ENCODE measurements around the gene SLC37A2. TPM values are rescaled to one million over a fixed set of nuclear protein-coding genes. Genes with fewer than 3 reads are reported as not detected.

The SLC37A2 gene
- total RNA-seq, 1 experiment from 2014 or later, result 2.2 TPM

DNA sequence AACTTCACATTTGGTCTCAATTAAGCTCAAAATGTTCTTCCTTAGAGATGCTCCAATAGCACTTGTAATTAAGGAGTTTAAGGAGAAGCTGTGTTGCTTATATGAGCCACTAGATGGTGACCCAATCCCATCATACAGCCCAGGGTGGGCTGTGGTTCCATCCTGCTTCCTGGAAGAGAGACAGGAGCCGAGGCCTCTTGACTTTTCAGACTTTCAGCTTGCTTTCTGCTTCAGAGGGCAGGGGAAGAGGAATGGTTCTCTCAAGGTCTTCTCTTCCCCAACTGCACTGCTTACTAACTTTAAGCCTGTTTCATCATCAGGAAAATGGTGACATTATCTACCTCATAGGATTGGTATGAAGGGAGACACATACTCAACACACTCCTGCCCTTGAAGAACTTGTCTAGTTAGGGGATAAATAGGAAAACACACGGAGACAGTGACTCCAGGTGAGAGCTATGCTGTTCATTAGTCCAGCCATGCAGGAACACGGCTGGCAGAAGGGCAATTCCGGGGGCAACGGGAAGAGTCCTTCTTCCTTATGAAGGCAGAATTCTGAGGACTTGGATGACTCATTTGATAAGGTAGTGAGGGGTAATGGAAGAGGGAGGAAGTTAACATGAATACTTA lies 28.3 kb downstream of the SLC37A2 start:
- DNase-seq (ENCODE audit: low spot score), result peak; percentile 58
- Mint-ChIP-seq H3K9me3 (no peaks in the 10 kb centered on the region), H3K27me3 (ENCODE audit: low read depth) (no peaks in the 10 kb centered on the region), H3K36me3 (peaks cover 2% of the 10 kb centered on the region; the same call in 1 of the 2 replicates), H3K27ac (peak overlapping the region; percentile 64), H3K4me3 (no peak overlapping the region), H3K4me1 (peaks cover 25% of the 10 kb centered on the region)
- ChIA-PET CTCF (interaction anchor here (0.5 to 5.3 kb wide), 75 partner anchors 9 to 478 kb away, joined by 3 to 128 read pairs (median 5); partner anchors contain the start of genes CCDC15, EI24, PKNOX2 and SLC37A2), POLR2A (interaction anchor here (0.8 to 1.1 kb wide), 5 partner anchors 13 to 335 kb away, joined by 3 read pairs; partner anchors contain the start of gene TMEM218)
- TF ChIP-seq, protein P1, sequence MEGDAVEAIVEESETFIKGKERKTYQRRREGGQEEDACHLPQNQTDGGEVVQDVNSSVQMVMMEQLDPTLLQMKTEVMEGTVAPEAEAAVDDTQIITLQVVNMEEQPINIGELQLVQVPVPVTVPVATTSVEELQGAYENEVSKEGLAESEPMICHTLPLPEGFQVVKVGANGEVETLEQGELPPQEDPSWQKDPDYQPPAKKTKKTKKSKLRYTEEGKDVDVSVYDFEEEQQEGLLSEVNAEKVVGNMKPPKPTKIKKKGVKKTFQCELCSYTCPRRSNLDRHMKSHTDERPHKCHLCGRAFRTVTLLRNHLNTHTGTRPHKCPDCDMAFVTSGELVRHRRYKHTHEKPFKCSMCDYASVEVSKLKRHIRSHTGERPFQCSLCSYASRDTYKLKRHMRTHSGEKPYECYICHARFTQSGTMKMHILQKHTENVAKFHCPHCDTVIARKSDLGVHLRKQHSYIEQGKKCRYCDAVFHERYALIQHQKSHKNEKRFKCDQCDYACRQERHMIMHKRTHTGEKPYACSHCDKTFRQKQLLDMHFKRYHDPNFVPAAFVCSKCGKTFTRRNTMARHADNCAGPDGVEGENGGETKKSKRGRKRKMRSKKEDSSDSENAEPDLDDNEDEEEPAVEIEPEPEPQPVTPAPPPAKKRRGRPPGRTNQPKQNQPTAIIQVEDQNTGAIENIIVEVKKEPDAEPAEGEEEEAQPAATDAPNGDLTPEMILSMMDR (IDR thresholded peaks at IDR 0.05), result peak; percentile 25; the same call in 1 of the 2 replicates
- TF ChIP-seq, protein P2, sequence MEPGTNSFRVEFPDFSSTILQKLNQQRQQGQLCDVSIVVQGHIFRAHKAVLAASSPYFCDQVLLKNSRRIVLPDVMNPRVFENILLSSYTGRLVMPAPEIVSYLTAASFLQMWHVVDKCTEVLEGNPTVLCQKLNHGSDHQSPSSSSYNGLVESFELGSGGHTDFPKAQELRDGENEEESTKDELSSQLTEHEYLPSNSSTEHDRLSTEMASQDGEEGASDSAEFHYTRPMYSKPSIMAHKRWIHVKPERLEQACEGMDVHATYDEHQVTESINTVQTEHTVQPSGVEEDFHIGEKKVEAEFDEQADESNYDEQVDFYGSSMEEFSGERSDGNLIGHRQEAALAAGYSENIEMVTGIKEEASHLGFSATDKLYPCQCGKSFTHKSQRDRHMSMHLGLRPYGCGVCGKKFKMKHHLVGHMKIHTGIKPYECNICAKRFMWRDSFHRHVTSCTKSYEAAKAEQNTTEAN (CRISPR knock-in tag; IDR thresholded peaks at IDR 0.05), result no peak
- no peak for TF ChIP-seq PREB (CRISPR knock-in tag; IDR thresholded peaks at IDR 0.05; ENCODE audit: borderline replicate concordance)
- TF ChIP-seq ZNF425 (CRISPR knock-in tag; conservative IDR thresholded peaks at IDR 0.05), result no peak
- TF ChIP-seq TEAD1 (CRISPR knock-in tag; IDR thresholded peaks at IDR 0.05), result no peak
- ATAC-seq, result peak; percentile 95

- Mint-ChIP-seq H3K27me3 (ENCODE audit: low read depth) (no peaks in the 10 kb centered on the region), H3K9me3 (no peaks in the 10 kb centered on the region), H3K27ac (no peak overlapping the region), H3K4me3 (no peak overlapping the region), H3K36me3 (peaks cover 6% of the 10 kb centered on the region; the same call in 1 of the 2 replicates), H3K4me1 (peaks cover 25% of the 10 kb centered on the region)
- TF ChIP-seq ZNF219 (CRISPR knock-in tag; IDR thresholded peaks at IDR 0.05; ENCODE audit: borderline replicate concordance), result no peak
- TF ChIP-seq FOXJ3 (CRISPR knock-in tag; IDR thresholded peaks at IDR 0.05; ENCODE audit: borderline replicate concordance), result no peak
- no peak for TF ChIP-seq OVOL2 (CRISPR knock-in tag; IDR thresholded peaks at IDR 0.05; ENCODE audit: borderline replicate concordance)
- TF ChIP-seq, protein P3, sequence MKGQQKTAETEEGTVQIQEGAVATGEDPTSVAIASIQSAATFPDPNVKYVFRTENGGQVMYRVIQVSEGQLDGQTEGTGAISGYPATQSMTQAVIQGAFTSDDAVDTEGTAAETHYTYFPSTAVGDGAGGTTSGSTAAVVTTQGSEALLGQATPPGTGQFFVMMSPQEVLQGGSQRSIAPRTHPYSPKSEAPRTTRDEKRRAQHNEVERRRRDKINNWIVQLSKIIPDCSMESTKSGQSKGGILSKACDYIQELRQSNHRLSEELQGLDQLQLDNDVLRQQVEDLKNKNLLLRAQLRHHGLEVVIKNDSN (CRISPR knock-in tag; IDR thresholded peaks at IDR 0.05), result no peak
- TF ChIP-seq, protein P4, sequence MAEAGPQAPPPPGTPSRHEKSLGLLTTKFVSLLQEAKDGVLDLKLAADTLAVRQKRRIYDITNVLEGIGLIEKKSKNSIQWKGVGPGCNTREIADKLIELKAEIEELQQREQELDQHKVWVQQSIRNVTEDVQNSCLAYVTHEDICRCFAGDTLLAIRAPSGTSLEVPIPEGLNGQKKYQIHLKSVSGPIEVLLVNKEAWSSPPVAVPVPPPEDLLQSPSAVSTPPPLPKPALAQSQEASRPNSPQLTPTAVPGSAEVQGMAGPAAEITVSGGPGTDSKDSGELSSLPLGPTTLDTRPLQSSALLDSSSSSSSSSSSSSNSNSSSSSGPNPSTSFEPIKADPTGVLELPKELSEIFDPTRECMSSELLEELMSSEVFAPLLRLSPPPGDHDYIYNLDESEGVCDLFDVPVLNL (CRISPR knock-in tag; IDR thresholded peaks at IDR 0.05; ENCODE audit: borderline replicate concordance, low read depth), result no peak
- CTCF ChIA-PET, result interaction anchor here (0.6 to 5.3 kb wide), 62 partner anchors 9 to 477 kb away, joined by 3 to 128 read pairs (median 6); partner anchors contain the start of genes EI24, PKNOX2, SLC37A2 and TMEM218
- no peak for DNase-seq (ENCODE audit: low spot score)
- no peak for ATAC-seq
- POLR2A ChIA-PET, result interaction anchor here (0.9 to 1.1 kb wide), 2 partner anchors 50 to 335 kb away, joined by 3 read pairs; no protein-coding TSS in a partner anchor
Measured at GRCh38 chr11:125091877-125092664, 29.0 kb downstream of the SLC37A2 start.

All from WTC11 (cell line).